Transverse colon (tissue), 4 donors: ENCODE measurements around the gene MED10. TPM values are rescaled to one million over a fixed set of nuclear protein-coding genes. Genes with fewer than 3 reads are reported as not detected.

Experiments
- DNase-seq: peaks from one replicate; pipeline ENCODE4 v3.0.0-alpha.2; 2019
- H3K27ac ChIP-seq, 4 donors: fragments of 200-600 bp; sonication (generic); 2 replicates each; pipeline ENCODE4 v1.5.1; 2016 to 2018; ENCODE audit warnings: inconsistent platforms in 4 of 4
- H3K27me3 ChIP-seq: fragments of 200-600 bp; sonication (generic); 2 replicates; pipeline ENCODE4 v1.5.1; 2017; ENCODE audit warnings: inconsistent platforms
- H3K36me3 ChIP-seq, 4 donors: fragments of 200-600 bp; sonication (generic); 2 replicates each; pipeline ENCODE4 v1.5.1; 2017 to 2019; ENCODE audit warnings: inconsistent platforms in 4 of 4
- H3K4me1 ChIP-seq, 4 donors: fragments of 200-600 bp; sonication (generic); 2 replicates each; pipeline ENCODE4 v1.5.1; 2017 to 2020; ENCODE audit warnings: inconsistent platforms in 4 of 4
- H3K4me3 ChIP-seq, 4 donors: fragments of 200-600 bp; sonication (generic); 1 replicate in 1 of 4; 2 replicates in 3 of 4; pipeline versions ENCODE4 v1.5.1 to v1.6.1; 2017 to 2019; ENCODE audit warnings: inconsistent platforms in 4 of 4
- H3K9me3 ChIP-seq, 2 donors: fragments of 200-600 bp; sonication (generic); 2 replicates each; pipeline ENCODE4 v1.5.1; 2017 to 2019; ENCODE audit warnings: inconsistent platforms in 2 of 2
- CTCF ChIP-seq, 5 experiments: fragments of 200-600 bp in 3 of 5; fragments of 450-650 bp in 2 of 5; sonication (generic) in 3 of 5; IDR thresholded peaks; 1 replicate in 2 of 5; 2 replicates in 3 of 5; pipeline ENCODE4 v1.5.1; 2016 to 2017; ENCODE audit warnings: antibody characterized with exemption in 5 of 5, inconsistent platforms in 3 of 5, mild to moderate bottlenecking in 2 of 5, moderate library complexity in 1 of 5
- EP300 ChIP-seq: sonication (generic); formaldehyde crosslinking; IDR thresholded peaks from one replicate; pipeline ENCODE4 v1.6.1; 2017; ENCODE audit warnings: antibody characterized with exemption, low read depth
- POLR2A ChIP-seq: fragments of 450-650 bp; IDR thresholded peaks from one replicate; pipeline ENCODE4 v1.6.1; 2016; ENCODE audit warnings: antibody characterized with exemption, mild to moderate bottlenecking, moderate library complexity
- POLR2AphosphoS5 ChIP-seq, 3 donors: sonication (generic); formaldehyde crosslinking; IDR thresholded peaks; one replicate each; pipeline ENCODE4 v1.6.1; 2016; ENCODE audit warnings: antibody characterized with exemption in 3 of 3
- WGBS, 2 donors: methylation state at CpG; one replicate each; pipeline ENCODE4 v1.1.5; 2018; ENCODE audit warnings: low coverage in 1 of 2; 5-methylcytosine and 5-hydroxymethylcytosine counted together
- in situ Hi-C, 4 donors: fragments of 200-750 bp; cut with MboI; loops; one replicate each; pipeline versions ENCODE4 v1.15.0 to v1.15.1; 2017; ENCODE audit warnings: low sequenced_read_pairs in 3 of 4, low pct_ligation_motif_present in 1 of 4, low pct_unique_long_range_greater_than_20kb in 1 of 4
- intact Hi-C: fragments of 100-400 bp; cut with DNase I; formaldehyde crosslinking; loops from one replicate; pipeline ENCODE4 v1.15.1; 2023; ENCODE audit warnings: low total_unique reads
- total RNA-seq, 4 donors: library from RNA; depleted of rRNA; stranded (reverse); fragments of >200 nt; gene quantifications; one replicate each; pipeline ENCODE4 v1.1.0, GENCODE V29; 2016

Gene MED10
- total RNA-seq, 4 donors from 2014 or later: 9.4 to 25.1 (median 19.6) TPM

GRCh38 chr5:6397536-6398269 lies 19.4 kb upstream of the MED10 start:
- no peaks in the 10 kb centered on the region for H3K36me3 ChIP-seq
- in situ Hi-C loops: no loop called here
- no peak for DNase-seq
- H3K9me3 ChIP-seq: no peaks in the 10 kb centered on the region
- TF ChIP-seq POLR2A: no peak
- no peak for TF ChIP-seq POLR2AphosphoS5 (IDR thresholded peaks at IDR 0.05)
- 83 to 100% methylated on average over 1 to 15 of the region's 15 CpGs for WGBS, 2 donors
- H3K4me3 ChIP-seq: no peak overlapping the region
- H3K4me1 ChIP-seq: no peaks in the 10 kb centered on the region
- intact Hi-C loops: no loop called here
- H3K27ac ChIP-seq: no peak overlapping the region
- no peaks in the 10 kb centered on the region for H3K27me3 ChIP-seq

- intact Hi-C loops: no loop called here
- Histone ChIP-seq H3K4me3 (no peak overlapping the region), H3K9me3 (no peaks in the 10 kb centered on the region), H3K36me3 (no peaks in the 10 kb centered on the region), H3K27me3 (no peaks in the 10 kb centered on the region), H3K27ac (no peak overlapping the region), H3K4me1 (no peaks in the 10 kb centered on the region)
- TF ChIP-seq POLR2AphosphoS5 (IDR thresholded peaks at IDR 0.05) (no peak), CTCF (IDR thresholded peaks at IDR 0.05) (no peak), POLR2A (no peak), EP300 (no peak)
- in situ Hi-C loops: no loop called here
- 98% methylated on average over 10 of the region's 11 CpGs; no CpG with 5 or more reads in 1 of the 2 donors for WGBS, 2 donors
- no peak for DNase-seq
Observed at GRCh38 chr5:6396836-6397535, 18.6 kb upstream of the MED10 start.

- 88 to 93% methylated on average over 3 to 8 of the region's 8 CpGs for WGBS, 2 donors
- intact Hi-C loops (no loop called here), in situ Hi-C loops (no loop called here)
- Histone ChIP-seq H3K4me1 (no peaks in the 10 kb centered on the region), H3K27me3 (no peaks in the 10 kb centered on the region), H3K4me3 (no peak overlapping the region), H3K9me3 (no peaks in the 10 kb centered on the region), H3K36me3 (no peaks in the 10 kb centered on the region), H3K27ac (no peak overlapping the region)
- TF ChIP-seq CTCF (IDR thresholded peaks at IDR 0.05) (no peak), POLR2AphosphoS5 (IDR thresholded peaks at IDR 0.05) (no peak), POLR2A (no peak)
- DNase-seq: no peak
Observed at GRCh38 chr5:6396043-6396442, 17.7 kb upstream of the MED10 start.

- H3K4me1 ChIP-seq: no peaks in the 10 kb centered on the region
- intact Hi-C loops: no loop called here
- no peaks in the 10 kb centered on the region for H3K36me3 ChIP-seq
- WGBS, 2 donors: 91 to 100% methylated on average over 2 to 3 of the region's 3 CpGs
- H3K27me3 ChIP-seq: no peaks in the 10 kb centered on the region
- no peak overlapping the region for H3K27ac ChIP-seq
- in situ Hi-C loops: no loop called here
- TF ChIP-seq EP300: no peak
- TF ChIP-seq CTCF (IDR thresholded peaks at IDR 0.05): no peak
- TF ChIP-seq POLR2AphosphoS5 (IDR thresholded peaks at IDR 0.05): no peak
- no peak for TF ChIP-seq POLR2A
- DNase-seq: no peak
- no peaks in the 10 kb centered on the region for H3K9me3 ChIP-seq
- H3K4me3 ChIP-seq: no peak overlapping the region
Observed at GRCh38 chr5:6395621-6396020, 17.3 kb upstream of the MED10 start.
